NCI-H2227 treated with DMSO at 0.1 percent for 48 hours (cell line): ENCODE results near the gene MSH3.
"Not testable (repeated sequence)": the region's sequence is repeated elsewhere in the genome, so short reads cannot be mapped to it uniquely, and the experiment has no call there.

Source experiments
- DNase-seq: peaks from one replicate; lab custom pipeline; 2025; lab: John Stamatoyannopoulos, UW

Gene MSH3

DNA sequence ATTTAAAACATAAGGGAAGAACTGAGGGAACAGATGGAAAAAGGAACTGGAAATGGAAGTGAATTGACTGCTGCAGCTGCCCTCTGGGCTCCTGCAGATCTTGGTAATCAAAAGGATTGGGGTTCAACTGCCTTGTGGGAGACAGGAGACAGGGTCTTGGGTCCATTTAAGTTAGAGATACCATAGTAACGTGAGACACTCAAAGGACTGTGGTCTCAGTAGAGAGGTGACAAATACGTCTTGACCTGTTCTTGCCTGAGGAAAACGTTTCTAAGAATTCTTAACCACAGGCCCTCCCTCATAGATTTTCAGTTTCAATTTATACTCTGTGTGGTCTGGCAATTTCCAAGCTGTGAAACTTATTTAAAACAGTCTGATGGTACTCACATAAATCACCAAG is 101.2 kb downstream of the MSH3 start:
- no peak for DNase-seq

DNA sequence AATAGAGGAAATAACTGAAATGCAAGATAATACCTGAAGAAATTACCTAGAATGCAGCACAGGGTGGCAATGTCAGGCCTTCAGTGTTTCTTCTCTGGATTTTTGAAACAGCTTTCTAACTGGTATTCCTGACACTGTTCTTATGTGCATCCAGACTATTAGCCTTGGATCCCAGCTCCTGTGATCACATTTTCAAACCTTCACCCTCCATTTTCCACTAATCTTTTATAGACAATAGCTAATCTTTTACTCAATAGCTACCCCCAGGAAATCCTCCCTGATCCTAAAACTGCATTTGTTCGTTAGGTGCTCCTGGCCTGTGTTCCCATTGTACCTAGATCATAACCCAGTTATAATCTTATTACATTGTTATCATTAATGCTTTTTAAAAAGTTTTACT is 101.8 kb downstream of the MSH3 start:
- no peak for DNase-seq

DNA sequence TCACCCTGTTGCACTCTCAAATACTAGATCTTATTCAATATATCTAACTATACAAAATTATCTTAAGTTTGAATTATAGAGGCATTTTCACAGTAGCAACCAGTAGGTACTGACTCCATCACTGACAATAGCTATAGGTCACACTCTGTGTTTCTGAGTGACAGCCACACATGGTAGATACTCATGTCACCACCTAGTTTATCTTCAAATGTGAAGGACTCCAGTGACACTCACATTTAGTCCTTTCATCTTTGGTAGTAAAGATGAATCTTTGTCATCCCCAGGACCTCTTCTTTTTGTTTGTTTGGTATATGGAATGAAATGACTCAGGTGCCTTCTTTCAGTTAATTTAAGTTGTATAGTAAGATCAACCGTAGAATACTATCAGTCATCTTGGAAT is 102.8 kb downstream of the MSH3 start:
- DNase-seq, result no peak

DNA sequence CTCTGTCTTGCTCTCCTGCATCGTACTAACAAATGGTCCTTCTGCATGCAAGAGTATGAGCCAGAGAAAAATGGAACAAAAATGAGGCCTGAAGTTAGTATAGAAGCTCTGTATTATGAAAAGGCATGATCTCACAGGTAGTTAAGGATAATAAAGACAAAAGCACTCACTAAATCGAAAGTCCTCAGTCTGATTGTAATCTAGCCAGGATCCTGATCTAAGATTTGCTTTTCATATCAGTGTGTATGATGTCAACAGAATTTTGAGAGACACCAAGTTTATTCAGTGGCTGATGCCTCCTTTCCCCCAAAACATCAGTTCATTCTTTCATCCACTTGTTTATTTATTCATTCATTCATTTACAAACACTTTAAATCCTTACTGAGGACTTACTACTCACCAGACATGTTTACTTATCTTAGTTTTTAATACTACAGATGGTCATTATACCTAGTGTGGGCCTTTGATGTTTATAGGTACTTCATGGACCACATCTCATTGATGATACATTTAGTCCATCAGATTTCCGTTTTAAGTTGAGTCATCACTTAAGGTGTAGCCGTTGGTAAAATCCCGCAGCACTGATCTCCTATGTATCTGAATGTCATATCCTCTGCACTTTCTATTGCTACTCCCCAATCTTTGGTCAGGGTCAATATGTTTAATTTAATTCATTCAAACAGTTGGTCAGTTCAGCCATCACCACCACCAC is 105.6 kb downstream of the MSH3 start:
- no peak for DNase-seq

DNA sequence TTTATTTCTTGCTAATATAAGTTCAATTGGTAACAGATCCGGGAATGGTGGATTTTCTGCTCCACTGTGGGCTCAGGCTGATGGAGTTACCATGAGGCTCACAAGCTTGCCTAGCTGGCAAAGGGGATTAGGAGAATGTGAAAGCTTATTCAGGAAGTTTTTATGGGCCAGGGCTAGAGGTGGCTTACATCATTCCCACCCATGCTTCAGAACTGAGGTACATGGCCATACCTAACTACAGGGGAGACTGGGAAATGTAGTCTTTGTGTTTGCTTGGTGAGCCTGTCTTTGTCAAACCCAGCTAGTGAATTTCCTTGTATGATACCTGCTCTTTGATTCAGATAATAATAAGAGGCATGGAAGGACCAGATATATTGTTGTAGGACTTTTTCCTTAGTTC is 106.2 kb downstream of the MSH3 start:
- DNase-seq, result no peak

DNA sequence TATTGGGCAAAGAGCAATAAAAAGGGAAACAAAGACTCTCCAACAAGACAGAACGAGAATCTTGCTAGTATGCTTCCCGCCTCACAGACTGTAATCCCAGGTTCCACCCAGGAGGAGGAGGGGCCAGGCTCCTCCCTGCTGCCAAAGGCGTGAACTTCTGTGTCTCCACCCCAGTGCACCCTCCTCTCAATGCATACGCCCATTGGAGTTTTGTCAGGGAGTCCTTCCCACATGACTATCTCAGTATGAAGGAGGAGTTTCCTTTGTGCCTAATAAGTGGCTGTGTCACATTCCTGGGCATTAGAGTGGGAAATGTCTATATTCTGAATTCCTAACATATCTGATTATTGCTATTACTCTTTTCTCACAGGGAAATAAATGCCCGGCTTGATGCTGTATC is 106.7 kb downstream of the MSH3 start:
- DNase-seq, result no peak

DNA sequence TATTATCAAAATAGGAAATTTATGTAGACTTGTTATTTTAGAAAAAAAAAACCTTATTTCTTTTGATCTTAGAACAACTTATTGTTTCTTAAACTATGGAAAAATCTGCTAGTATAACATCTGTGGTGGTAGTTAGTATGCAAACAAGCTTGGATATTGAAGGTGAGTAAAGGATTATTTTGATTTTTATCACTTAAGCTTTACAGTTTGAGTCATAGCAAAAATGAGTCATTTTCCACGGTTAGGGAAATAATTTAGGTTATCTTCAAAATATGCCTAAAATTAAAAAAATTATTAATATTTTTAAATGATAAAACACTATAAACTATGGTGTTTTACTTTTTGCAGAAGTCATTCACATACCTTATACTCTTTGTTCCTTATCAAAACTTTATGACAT is 107.5 kb downstream of the MSH3 start:
- DNase-seq, result no peak

DNA sequence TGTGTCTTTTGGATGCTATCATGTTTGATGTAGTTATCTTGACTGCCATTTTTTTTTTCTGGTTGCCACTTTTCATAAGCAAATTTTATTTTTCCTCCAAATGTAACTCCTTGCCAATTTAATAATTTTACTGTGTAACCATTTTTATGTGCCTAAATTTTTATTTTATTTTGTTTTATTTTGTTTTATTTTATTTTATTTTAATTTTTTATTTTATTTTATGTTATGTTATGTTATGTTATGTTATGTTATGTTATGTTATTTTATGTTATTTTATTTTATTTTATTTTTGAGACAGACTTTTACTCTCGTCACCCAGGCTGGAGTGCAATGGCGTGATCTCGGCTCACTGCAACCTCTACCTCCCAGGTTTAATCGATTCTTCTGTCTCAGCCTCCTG is 108.1 kb downstream of the MSH3 start:
- DNase-seq, result no peak

DNA sequence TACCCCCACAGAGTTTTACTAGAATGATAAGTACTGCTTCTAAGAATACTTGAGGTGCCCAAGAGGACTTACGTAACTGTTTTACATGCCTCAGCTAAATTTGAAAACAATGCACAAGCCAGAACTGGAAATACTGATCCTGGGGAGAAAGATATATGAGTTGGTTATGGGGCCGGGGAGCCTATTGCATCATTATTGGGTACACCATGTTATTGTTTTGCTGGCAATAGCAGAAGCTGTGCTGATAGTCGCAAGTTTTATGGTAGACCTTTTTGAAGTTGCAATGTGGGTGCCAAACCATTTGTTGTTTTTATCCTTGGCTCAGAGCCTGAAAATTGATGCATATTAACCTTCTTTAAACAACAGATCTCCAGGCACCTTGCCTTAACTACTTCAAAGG is 108.8 kb downstream of the MSH3 start:
- DNase-seq, result no peak

DNA sequence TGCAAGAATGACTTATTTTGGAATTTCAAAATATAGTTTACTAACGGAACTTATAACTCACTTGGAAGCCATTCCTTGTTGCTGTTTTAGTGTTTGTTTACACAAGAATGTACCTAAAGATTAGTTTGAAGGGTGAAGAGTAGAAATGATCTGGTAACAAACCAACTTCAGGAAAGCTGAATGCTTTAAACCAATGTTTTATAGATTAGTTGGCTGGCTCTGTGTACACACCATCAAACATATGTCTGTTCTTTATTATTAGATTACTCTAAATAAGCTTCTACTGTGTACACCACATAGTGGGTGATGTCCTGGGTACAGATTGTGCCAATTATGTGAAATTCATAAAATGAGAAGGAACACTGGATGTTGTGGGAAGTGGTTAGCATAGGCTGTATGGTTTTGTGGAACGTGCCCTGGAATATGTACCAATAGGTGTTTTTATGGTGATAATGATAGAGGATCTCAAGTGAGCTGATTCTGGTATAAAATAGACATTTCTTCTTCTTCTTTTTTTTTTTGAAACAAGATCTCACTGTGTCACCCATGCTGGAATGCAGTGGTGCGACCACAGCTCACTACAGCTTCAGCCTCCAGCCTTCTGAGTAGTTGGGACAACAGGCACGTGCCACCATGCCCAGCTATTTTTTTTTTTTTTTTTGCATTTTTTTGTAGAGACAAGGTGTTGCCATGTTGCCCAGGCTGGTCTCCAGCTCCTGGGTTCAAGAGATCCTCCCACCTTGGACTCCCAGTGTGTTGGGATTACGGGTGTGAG is 109.6 kb downstream of the MSH3 start:
- DNase-seq, result no peak

DNA sequence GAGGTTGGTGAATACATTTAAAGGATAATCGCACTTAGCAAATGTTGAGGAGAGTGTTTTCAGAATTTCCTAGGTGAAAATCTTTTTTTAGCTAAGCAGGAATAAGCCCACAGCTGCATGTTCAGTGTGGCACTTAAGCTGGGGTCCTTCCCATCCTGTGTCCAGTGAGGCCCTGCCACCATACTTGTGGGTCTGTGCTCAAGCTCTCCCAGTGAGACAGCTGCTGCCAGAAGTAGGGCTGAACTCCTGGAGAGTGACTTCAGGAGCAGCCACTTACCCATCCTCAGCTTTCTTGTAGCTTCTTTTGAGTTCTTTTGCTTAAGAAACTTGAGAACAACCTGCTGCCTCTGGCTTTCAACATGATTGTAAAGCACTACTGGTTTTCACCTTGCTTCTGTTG is 110.3 kb downstream of the MSH3 start:
- DNase-seq, result no peak

DNA sequence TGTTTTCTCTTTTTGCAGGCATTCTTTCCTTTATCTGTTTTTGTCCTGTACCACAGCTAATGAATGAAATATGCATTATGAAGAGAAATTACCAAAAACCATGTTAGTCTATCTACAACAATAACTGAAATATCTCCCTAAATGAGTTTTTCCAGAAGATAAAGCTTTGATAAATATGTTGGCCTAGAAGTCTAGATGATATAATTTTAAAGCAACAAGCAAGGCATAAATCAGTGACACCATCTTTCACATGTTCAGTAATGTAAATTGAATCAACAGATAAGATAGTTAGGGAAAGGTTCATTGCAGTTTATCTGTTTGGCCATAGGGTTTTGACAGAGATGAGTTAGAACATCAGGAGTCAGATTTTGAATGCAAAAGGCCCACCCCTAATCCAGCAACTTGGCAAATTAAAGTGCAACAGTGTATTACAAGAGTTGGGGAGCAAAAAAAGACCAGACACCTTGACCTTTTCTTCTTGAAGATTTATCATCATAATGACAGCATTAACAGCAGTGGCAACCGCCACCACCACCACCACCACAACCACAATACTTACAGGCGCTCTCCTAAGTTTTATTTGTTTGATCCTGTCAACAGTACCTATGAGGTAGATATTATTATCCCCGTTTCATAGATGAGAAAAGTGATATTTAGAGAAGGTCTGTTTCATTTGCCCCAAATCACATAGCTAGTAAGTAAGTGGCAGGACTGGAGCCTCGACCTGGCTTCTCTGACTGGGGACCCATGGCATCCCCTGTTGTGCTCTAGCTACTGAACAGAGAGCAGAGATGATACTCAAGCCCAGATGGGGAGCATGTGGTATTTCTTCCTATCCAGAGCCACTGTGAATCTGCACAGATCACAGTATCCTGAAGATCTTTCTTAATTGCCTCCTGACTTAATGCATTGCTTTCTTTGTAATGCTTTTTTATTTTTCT is 123.2 kb downstream of the MSH3 start:
- DNase-seq, result no peak

DNA sequence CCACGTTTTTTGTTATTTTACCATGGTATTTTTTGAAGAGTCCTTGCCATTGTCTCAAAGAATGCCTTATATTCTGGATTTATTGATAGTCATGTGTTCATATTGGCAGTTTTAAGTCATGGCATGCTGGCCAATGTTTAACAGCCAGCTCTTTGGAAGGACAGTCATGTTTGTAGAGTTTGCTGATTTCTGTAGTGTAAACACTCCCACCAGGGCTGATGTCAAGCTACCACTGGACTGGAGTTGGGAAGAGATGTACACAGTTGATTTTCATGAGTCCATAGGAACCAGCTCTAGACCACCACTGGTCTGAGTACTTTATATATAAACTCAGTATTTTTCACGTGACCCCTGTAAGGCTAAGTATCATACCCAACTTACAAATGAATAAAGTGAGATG is 125.6 kb downstream of the MSH3 start:
- no peak for DNase-seq

DNA sequence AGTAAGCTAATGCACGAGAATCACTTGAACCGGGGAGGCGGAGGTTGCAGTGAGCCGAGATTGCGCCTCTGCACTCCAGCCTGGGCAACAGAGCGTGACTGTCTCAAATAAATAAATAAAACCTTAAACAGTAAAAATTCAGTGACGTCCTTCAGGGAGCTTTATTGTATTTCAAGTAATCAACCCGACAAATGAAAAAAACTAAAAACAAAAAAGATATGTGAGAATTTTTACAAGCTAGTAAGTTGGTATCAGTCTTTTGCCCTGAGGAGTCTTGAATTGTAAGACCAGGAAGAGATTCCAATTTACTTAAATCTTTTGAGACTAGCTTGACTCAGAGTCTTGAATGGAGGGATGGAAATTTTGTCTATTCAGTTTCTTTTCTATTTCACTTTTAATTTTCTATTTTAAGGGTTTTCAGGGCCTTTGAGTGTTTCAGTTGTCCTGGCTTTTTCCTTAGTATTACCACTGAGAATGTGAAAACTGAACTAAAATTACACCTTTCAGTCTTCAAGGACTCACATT is 126.4 kb downstream of the MSH3 start:
- DNase-seq, result no peak

DNA sequence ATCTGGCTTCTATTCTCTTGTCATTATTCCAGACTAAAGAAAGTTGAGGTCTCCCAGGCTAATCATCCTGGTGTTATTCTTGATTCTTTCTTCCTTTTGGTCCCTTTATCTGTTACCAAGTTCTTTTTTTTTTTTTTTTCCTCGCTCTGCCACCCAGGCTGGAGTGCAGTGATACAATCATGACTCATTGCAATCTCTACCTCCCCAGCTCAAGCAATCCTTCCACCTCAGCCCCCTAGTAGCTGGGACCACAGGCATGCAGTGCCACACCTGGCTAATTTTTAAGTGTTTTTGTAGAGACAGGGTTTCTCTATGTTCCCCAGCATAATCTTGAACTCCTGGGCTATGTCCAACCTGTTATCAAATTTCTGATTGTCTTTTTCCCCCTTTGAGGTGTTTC is 126.9 kb downstream of the MSH3 start:
- DNase-seq, result no peak

DNA sequence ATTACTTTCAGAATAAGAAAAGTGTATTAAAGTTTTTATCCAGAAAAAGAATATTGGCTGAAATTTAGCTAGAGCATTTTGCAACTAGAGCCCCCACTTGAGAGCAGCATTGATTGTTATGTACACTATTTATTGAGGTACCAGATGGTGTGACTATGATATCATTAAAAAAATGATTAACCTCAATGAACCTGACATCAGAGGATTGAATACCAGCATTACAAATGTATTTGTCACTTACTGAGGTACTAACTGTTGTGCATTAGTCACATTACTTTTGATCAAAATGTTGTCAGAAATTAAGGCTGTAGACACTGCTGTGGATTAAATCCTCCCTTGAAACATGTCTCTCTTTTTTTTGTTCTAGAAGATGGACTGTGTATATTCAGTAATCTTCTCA is 128.2 kb downstream of the MSH3 start:
- no peak for DNase-seq

DNA sequence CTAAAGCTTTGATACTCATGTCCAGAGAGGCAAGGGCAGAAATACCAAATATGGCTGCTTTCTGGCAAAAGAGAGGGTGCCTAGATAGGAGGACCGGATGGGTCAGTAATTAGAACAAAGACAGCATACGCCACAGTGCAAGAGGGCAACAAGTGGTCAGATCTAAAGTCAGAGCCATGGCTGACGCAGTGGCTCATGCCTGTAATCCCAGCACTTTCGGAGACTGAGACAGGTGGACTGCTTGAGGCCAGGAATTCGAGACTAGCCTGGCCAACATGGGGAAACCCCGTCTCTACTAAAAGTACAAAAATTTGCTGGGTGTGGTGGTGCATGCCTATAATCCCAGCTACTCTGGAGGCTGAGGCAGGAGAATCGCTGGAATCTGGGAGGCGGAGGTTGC is 129.3 kb downstream of the MSH3 start:
- not testable (repeated sequence) for DNase-seq

DNA sequence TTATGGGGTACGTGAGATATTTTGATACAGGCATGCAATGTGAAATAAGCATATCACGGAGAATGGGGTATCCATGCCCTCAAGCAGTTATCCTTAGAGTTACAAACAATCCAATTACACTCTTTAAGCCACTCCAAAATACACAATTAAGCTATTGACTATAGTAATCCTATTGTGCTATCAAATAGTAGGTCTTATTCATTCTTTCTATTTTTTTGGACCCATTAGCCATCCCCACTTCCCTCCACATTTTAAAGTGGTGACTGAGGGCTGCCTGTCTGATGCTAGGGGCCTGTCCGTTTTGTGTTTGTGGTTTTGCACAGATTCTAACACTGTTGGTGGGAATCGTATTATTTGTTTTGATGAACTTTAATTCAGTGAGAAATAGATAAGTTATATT is 130.0 kb downstream of the MSH3 start:
- no peak for DNase-seq

DNA sequence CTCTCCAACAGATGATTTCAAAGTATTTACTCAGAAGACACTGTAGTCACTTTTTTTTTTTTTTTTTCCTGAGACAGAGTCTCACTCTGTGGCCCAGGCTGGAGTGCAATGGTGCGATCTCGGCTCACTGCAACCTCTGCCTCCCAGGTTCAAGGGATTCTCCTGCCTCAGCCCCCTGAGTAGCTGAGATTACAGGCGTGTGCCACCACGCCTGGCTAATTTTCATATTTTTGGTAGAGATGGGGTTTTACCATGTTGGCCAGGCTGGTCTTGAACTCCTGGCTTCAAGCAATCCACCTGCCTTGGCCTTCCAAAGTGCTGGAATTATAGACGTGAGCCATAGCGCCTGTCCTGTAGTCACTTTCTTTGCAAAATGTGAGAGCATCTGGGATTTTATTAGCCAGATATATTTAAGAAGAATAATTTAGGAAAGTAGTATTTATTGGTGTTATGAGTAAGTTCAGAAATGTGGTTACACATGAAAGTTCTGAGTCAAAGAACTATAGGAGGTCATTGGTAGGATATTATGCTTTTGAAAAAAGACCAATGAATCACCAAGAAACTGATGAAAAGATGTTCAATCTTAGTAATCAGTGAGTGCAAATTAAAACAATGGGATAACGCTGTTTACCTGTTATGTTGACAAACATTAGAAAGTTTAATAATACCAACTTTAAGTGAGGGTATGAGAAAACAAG is 135.0 kb downstream of the MSH3 start:
- not testable (repeated sequence) for DNase-seq

DNA sequence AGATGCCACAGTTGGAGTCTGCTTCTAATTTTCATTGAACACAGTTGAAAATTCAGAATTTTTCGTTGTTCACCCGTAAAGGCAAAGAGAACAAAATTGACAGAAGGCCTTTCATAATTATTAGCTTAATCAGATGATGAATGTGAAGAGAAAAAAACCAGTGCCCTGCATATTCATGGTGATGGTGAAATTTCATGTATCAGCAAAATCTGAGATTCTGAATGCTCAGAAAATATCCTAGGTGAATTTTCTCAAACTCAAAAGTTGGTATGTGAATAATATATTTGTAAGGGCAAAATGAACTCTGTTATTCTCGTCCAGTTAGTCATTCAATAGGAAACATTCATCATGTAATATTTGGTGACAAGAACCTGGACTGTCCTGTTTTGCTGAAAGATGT is 136.2 kb downstream of the MSH3 start:
- no peak for DNase-seq

DNA sequence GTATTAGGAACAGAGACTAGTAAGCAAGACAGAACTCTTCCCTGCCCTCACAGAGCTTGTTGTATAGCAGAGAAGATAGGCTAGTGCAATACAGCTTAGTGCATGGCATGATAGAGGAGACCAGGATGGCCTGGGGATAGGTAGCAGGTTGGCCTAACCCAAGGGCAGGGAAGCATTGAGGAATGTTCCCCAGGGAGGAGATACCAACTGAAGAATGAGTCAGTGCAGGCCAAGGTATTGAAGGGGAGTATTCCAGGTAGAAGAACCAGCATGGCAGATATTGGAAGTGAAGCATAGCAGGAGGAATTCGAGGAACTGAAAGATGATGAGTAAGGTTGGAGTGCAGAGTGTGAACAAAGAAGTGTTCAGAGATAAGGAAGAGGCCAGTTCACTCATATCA is 138.9 kb downstream of the MSH3 start:
- DNase-seq, result no peak

DNA sequence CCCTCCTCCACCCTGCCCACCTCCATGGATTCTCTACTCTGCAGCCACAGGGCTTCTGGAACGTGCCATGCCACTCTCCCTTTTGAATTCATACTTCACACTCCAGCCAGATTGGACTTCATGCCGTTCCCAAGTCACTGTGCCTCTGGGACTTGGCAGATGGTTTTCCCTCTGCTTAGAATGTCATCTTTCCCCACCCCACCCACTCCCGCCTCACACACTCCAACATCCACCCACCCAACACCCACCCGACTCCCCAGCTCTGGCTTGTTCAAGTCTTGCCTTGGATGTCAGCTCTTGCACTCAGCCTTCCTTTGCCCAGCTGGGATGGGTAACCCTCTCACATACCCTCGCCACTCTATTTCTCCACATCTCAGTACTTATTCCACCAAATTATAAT is 142.4 kb downstream of the MSH3 start:
- no peak for DNase-seq
